Stimulated activated CD8-positive, alpha-beta memory T cell treated with anti-CD3 and anti-CD28 coated beads, Interleukin-7, amount 100 ng/mL, for 4 hours (primary cell): ENCODE measurements around the gene HOXA4.

ENCODE experiments used
- DNase-seq, 2 donors: peaks; one replicate each; pipeline ENCODE4 v3.0.0-alpha.2; 2020; ENCODE audit warnings: low read depth in 2 of 2

Gene HOXA4

DNA sequence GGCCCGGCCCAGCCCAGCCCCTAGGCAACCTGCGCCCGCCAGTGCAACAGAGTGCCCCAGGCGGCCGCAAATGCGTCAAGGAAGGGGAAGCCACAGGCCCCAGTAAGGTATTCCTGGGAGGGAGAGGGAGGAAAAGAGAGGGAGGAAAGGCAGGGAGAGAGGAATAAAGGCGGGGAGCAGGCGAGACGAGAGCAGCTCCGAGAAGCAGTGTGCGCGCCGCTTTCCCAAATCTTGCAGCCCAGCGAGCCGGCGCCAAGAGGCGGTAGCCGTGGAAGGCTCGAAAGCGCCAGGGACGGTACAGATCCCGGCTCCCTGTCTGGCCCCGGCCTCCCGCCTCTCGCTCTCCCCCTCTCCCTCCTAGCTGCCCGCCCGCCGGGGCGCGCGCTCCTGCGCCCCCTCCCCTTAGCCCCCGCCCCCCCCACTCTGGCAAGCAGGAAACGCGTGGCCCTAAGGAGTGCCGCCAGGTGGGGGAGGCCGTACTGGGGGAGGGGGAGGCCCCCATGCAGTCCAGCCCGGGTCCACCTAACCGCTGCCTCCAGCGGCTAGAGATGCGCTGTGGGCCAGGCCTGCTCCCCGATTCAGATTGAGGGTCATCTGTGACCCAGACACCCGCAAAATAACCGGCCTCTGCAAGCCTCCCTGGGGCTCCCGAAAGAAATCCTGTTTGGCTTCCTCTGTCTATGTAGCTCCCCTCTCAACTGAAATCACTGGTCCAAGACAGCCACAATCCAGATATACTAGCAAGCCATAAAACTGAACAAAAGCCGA is 39.3 kb upstream of the HOXA4 start:
- no peak for DNase-seq

DNA sequence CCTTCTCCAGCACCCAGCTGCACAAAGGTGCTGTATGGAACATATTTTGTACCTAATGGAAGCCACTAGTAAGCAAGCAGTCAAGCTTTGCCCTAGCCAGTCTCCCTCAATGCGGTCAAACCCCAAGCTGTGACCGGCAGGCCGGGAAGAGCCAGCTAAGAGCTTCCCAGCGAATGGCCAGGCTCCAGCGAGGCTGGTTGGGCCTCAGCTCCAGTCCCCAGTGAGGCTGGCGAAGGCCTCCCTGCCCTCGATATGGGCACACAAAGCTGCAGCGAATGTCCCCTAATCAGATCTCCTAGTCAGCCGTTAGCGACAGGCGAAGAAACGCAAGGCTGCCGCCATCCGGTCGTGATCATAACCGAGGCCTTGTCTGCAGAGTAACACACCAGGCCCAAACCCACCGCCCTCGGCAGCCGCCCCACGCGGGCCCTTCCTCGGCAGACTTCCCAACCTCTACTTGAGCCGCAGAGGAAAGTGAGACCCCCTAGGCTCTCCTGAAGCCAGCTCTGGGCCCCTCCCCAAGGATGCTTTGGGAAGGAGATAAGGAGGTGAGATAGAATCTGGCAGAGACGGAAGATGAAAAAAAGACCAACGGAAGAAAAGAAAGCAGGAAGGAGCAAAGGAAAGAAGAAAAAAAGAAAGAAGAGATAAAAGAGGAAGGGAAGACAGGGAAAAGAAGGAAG is 37.8 kb upstream of the HOXA4 start:
- DNase-seq: no peak

DNA sequence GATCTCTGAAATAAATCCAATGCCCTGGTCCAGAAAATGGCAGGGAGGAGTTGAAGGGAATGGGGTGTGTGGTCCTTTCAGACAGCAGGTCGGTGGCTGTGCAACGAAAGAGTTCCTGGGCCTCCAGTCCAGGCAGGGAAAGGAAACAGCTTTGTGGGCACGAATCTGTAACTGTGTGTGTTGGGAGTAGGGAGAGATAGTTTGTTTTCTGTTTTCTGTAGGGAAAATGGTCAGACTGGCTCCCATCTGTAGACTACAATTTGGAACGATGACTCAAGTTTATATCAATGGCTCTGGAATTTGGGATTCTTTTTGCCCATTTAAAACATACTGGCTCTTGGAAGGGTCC is 37.3 kb upstream of the HOXA4 start:
- no peak for DNase-seq

DNA sequence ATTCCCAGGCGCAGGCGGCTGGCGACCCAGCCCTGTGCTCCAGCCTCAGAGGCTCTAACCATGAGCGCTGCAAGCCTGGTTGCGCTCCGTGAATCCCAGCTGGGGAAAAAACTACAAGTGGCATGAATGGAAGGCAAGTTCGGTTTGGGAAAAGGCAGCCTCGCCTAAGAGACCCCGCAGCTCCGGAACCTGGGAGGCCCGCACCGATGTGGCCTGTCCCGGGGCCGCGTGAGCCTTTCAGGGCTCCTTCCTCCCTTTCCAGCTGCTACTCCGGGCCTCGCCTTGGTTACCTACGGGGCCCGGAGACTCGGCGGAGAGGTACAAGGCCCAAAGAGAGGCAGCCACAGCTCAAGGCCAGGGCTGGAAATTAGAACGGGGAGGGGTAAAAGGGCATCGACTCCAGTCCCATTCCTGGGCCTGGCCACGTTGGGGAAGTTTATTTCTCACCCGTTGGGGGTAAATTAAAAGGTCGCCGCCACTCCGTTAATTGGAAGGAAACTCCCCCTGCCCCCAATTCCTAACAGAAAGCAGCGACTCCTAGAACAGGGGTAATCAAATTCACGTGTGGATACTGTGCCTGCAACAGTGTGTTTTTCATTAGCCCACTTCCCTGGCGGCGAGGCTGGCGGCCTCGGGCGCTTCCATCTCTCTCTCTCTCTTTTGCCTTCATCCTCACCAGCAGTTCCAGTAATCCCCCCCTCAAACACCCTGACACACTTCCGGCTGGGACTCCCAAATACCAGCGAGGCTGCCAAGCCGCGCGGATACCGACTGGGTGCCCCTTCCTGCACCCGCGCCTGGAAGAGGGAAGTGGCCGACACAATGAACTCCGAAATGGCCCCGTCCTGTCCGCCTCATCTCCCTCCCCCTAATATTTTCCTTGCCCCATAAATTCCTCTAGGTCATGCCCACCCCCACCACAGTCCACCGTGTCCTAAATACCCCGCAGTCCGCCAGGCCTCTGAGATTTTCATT is 36.3 kb upstream of the HOXA4 start:
- DNase-seq: no peak

DNA sequence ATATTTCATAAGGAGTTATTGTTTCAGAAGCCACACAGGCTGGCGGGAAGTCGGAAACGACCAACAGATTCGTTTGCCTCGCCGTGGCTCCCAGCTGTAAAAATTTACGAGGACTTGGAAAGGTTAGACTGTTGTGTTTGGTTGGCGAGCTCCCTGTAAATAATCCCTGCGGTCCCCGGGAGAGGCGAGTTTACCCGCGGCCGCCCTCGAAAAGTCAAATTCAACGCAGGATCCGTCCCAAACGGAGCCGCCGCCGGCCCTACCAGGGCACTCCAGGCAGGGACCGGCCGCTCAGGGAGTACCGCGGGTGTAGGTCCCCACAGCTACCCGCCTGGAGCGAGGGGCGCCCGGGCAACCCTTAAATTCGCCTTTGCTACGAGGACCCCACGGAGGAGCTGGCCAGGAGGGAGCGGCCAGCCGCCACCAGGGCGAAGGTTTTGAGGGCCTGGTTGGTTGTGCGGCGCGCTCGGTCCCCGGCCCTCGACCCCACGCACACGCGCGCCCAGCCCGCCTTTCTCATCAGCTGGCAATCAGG is 35.5 kb upstream of the HOXA4 start:
- DNase-seq: no peak

DNA sequence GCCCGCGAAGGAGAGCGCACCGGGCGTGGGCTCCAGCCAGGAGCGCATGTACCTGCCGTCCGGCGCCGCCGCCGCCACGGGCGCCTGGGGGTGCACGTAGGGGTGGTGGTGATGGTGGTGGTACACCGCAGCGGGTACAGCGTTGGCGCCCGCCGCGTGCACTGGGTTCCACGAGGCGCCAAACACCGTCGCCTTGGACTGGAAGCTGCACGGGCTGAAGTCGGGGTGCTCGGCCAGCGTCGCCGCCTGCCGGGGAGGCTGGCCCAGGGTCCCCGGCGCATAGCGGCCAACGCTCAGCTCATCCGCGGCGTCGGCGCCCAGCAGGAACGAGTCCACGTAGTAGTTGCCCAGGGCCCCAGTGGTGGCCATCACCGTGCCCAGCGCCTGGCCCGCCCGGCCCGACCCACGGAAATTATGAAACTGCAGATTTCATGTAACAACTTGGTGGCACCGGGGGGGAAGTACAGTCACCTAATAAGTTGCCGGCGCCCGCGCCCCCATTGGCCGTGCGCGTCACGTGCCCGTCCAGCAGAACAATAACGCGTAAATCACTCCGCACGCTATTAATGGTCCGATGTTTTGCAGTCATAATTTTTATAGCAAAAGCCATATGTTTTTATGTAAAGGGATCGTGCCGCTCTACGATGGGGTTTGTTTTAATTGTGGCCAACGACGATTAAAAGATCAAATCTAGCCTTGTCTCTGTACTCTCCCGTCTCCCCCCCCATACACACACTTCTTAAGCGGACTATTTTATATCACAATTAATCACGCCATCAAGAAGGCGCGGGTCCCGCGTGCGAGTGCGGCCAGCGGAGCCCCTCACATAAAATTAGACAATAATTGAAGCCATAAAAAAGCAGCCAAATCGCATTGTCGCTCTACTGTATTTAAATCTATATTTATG is 34.8 kb upstream of the HOXA4 start, which contains the start of gene HOXA9:
Gene HOXA9, minus strand, starts transcription at position 449 of the 907 bp plus-strand sequence. Its CDS starts 80 bp downstream, at position 369.
- no peak for DNase-seq

DNA sequence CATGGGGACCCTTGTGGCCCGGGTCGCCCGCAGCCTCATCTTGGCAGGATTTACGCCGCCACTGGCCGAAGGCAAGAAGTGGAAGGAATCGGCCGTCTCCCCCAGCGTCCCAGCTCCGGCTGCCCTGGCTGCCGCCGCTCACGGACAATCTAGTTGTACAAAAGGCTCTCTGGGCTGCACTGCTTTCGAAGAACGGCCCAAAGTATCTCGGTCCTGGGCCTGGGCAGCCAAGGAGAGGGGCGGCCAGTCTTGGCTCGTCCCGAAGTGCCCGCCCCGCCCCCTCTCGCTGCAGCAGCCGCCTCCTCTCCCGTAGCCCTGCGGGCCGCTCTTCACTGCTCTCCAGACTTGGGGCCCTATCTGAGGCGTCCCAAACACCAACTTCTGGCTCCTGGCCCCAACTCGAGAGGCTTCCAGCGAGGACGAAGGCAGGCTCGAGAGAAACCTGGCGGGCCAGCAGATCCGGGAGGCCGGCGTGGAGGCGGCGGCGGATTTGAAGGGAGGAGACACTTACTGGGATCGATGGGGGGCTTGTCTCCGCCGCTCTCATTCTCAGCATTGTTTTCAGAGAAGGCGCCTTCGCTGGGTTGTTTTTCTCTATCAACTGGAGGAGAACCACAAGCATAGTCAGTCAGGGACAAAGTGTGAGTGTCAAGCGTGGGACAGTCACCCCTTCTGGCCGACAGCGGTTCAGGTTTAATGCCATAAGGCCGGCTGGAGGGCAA is 34.0 kb upstream of the HOXA4 start:
- no peak for DNase-seq

DNA sequence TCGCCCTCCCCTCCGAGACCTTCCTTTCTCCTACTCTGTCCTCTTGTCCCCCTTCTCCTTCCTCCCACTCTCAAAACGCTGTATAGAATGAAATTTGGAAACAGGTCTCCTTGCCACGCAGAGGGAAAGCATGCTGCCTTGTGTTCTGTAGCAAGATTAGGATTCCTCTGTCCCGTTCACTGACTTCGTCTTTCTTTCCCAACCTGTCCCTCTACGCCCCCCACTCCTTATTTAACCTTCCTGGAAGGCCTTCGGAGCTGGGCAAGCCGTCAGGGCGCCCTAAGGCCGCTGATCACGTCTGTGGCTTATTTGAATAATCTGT is 33.4 kb upstream of the HOXA4 start:
- DNase-seq: no peak

DNA sequence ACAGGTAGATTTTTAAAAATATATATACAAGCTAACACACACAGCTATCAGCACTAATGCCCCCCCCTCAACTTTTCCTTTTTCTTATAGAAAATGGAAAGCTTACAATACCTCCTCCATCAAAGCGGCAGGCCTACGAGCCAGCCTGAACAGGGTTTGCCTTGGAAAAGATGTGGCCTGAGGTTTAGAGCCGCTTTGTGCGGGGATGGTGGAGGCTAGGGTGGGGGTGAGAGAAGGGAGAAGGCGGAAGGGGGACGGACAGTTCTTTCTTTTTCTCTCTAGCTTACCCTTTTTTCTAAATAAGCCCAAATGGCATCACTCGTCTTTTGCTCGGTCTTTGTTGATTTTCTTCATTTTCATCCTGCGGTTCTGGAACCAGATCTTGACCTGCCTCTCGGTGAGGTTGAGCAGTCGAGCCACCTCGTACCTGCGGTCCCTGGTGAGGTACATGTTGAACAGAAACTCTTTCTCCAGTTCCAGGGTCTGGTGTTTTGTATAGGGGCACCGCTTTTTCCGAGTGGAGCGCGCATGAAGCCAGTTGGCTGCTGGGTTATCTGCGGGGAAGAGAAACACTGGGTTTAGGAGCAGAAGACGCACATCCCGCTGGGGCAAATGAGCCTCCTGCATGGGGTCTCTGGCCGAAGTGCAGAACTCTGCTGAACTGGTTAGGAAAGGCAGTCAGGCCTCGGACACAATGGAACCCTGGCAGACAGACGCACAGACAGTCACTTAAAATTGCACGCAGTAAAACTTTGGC is 32.9 kb upstream of the HOXA4 start:
- no peak for DNase-seq

DNA sequence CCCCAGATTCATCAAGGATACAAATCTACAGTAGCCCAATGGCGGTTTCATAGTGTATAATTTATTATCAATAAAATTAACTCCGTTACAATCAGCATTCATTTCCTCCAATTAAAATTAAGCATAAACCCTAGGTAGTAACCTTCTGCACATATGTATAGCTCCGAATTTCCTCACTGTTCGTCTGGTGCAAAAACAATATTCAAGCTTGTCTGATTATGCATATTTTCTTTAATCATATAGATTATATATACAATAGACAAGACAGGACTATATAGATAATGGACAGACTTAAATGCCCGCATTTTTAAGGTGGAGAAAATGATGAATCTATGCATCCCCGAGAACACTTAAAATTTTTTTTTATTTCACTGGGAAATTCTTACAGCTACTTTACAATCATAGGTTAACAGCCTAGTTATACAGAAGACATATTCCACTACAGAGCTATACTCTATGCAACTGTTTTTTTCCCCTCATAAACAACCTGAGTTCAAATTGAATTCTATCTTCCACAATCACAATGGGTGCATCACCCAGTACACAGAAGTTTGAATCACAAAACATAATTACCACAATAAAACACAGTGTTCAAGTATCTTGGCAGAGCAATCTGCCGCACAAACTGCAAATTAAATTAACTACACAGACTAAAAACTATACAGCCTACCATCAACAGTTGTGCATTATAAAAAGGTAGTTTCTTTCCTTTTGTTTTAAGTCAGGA is 32.2 kb upstream of the HOXA4 start:
- no peak for DNase-seq

DNA sequence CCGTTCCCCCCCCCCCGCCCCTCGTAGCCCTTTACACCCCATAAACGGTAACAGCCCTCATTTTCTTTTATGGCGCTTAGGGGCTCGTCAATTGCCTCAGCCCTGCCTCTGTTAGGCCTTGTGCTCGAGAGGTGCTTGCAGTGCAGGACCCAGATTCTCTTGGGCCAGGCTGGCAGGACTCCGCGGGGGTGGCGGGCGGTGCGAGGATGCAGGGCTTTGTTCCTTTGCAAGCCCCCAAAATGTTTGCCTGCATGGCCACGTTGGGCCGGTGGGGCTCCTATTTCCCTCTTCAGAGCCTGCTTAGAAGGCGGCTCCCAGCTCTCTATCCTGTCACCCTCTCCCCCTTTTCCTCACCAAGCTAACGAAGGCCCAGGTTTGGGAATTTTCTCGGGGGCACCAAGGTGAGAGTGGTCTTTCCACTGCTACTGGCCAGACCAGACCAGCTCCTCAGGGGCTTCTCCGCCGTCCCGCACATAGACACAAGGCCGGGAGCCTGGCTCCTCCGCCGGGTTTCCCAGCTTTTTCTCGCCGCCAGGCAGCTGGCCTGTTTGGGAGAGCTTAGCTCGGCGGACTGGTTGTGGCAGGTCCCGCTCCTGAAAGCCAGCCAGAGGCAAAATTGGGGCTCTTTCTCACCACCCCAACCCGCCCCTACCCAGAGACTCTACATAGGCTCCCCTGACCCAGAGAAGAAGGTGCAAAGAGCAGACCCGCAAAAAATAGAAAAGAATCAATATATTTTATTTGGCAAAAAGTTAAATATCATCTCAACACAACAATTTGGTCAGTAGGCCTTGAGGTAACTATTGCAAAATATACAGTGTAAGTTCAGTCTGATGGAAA is 31.4 kb upstream of the HOXA4 start:
- no peak for DNase-seq

DNA sequence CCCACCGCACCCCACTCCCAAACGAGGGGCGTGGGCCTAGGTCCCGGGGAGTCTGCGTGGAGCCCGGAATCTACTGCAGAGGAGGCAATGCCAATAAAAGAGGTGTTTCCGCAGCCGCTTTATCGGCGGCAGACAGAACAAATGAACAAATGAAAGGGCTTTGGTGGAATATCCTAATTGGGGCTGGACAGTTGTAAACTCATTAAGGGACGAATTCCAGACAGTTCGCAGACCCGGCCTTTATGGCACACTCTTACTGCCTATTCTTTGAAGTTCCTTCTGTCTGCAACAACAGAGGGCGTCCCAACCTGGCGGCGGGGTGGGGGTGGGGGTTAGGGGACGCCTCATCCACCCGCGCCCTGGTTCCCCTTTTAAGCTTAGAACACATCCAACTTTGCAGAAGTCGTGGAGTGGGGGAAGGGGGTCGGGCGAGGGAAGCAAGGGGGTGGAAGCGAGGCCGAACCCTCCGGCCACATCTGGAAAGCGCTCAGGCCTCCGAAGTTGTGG is 30.7 kb upstream of the HOXA4 start:
- DNase-seq: no peak

DNA sequence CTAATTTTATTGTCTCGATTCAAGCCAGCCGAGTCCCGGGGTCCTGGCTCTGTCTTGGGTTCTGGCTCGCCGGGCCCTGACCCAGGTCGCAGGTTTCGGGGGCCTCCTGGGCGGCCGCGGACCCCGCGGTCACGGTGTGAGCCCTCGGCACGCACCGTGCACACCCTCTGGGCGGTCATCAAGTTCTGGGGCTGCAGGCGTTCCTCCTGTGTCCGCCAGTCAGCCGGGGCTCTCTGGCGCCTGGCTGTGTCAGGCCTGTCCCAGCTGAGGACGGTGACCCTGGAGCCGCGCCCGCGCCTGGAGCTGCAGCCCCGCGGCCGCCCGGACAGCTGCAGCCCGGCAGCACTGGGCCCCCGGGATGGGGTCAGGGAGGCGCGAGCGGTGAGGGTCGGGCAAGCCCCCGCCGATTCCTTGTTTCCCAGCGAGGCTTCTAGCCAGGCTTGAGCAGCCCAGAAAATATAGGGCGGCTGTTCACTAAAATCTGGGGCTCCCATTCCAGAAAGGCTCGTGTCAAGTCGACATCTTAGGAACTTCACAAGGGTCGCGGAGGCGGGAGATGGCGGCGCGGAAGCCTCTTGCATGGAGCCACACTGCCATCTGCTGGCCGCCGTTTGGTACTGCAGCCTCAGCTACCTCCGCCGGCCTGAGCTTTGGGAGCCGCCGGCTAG is 30.1 kb upstream of the HOXA4 start:
- peak; percentile 70 to 77 for DNase-seq

DNA sequence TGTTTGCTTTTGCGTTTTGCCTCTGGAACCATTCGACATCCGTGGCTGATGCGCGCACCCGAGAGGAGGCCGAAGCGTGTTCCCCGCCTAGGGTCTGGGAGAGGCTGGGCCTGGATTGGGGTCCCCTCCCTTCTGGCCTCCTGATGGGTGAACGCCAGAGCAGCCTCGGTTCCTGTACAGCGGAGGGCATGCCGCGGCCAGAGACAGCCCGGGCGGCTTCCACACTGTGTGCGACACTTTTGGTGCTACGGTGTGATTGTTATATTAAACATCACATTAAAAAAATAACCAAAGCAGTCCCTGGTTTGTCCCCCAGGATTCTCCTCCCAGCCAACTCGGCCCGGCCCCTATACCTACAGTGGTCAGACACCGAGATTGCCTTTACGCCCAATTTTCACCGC is 29.6 kb upstream of the HOXA4 start:
- DNase-seq: no peak

DNA sequence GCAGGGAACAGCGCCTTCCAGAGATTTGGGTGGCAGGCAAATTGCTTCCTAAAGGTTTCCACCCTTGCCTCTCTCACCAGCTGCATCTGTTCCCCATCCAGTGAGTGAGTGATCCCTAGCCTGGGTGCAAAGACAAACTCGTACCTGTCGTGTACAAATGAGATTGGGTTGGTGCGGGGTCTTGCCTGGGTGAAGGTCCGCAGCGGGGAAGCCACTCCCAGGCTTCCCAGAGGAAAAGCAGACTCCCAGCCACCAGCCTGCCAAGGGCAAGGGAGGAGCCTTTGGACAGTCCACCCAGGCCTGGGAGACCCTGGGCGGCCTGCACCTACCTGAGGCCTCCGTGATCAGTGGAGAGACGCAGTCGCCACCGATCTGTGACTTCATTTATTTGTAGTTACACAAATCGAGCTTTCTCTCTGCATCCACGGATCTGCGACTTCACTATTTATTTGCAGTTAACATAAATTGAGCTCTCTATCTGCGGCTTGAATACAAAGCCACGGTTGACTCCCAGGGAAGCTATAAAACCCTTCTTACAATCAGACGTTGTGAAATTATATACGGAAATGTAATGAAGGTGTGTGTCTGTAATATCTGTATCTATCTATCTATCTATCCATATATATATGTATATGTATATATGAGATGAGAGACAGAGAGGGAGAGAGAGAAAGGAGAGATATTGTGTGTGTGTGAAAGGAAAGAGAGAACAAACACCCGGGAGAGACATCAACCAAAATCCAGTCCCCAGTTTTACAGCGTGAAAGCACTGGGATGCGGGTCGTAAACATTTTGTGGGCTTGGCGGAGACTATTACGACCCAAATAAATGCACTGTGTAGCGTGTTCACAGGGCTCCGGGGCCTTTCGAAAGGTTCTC is 28.9 kb upstream of the HOXA4 start:
- DNase-seq: no peak
